CD8-positive, alpha-beta memory T cell (primary cell): Measurements from ENCODE around the gene PTEN. TPM values are rescaled to one million over a fixed set of nuclear protein-coding genes. Genes with fewer than 3 reads are reported as not detected.
A peak's percentile ranks its signal among the peaks of the same experiment; 100 is the strongest.

Experiments used
- CTCF ChIA-PET: fragments of 350-600 bp; sonication (Branson Sonifier 250); formaldehyde crosslinking; loops from one replicate; lab custom pipeline; 2021; ENCODE audit warnings: antibody characterized with exemption; lab: Charles Lee
- POLR2A ChIA-PET: fragments of 350-600 bp; sonication (Branson Sonifier 250); formaldehyde crosslinking; loops from one replicate; lab custom pipeline; 2021; ENCODE audit warnings: antibody characterized with exemption; lab: Charles Lee
- DNase-seq, 5 donors: peaks; one replicate each; pipeline versions ENCODE4 v3.0.0 to v3.0.0-alpha.2; 2020 to 2022; ENCODE audit warnings: mixed read lengths in 1 of 5
- H3K27ac ChIP-seq: one replicate; pipeline ENCODE4 v1.7.0; 2013; ENCODE audit warnings: low read depth, mild to moderate bottlenecking, low read length, moderate library complexity
- H3K27me3 ChIP-seq: 2 replicates; pipeline ENCODE4 v1.7.0; 2013; ENCODE audit warnings: low read length, mild to moderate bottlenecking; ENCODE audit not compliant: insufficient read depth, poor library complexity, severe bottlenecking
- H3K36me3 ChIP-seq: 2 replicates; pipeline ENCODE4 v1.7.0; 2013; ENCODE audit warnings: mild to moderate bottlenecking, low read length, moderate library complexity; ENCODE audit not compliant: insufficient read depth
- H3K4me1 ChIP-seq: 2 replicates; pipeline ENCODE4 v1.7.0; 2013; ENCODE audit warnings: mild to moderate bottlenecking, low read length, moderate library complexity; ENCODE audit not compliant: insufficient read depth
- H3K4me3 ChIP-seq: 2 replicates; pipeline ENCODE4 v1.7.0; 2013; ENCODE audit warnings: mild to moderate bottlenecking, low read length
- H3K9me3 ChIP-seq: 2 replicates; pipeline ENCODE4 v1.7.0; 2013; ENCODE audit warnings: mild to moderate bottlenecking, low read length
- H3K27ac Mint-ChIP-seq, 8 donors: one replicate each; pipeline ENCODE4 v1.8.0; 2020 to 2021; ENCODE audit warnings: mixed read lengths in 8 of 8, mild to moderate bottlenecking in 6 of 8, inconsistent platforms in 3 of 8, moderate library complexity in 3 of 8
- H3K27me3 Mint-ChIP-seq, 2 donors: one replicate each; pipeline ENCODE4 v1.8.0; 2020 to 2021; ENCODE audit warnings: mixed read lengths in 2 of 2, mild to moderate bottlenecking in 1 of 2, moderate library complexity in 1 of 2
- H3K36me3 Mint-ChIP-seq, 3 donors: one replicate each; pipeline ENCODE4 v1.8.0; 2020 to 2021; ENCODE audit warnings: mixed read lengths in 3 of 3, inconsistent platforms in 1 of 3, mild to moderate bottlenecking in 1 of 3
- H3K4me1 Mint-ChIP-seq, 3 donors: one replicate each; pipeline ENCODE4 v1.8.0; 2020 to 2021; ENCODE audit warnings: mixed read lengths in 3 of 3, inconsistent platforms in 1 of 3, mild to moderate bottlenecking in 1 of 3
- H3K4me3 Mint-ChIP-seq, 7 donors: one replicate each; pipeline ENCODE4 v1.8.0; 2020 to 2021; ENCODE audit warnings: mixed read lengths in 7 of 7, mild to moderate bottlenecking in 6 of 7, moderate library complexity in 4 of 7, inconsistent platforms in 2 of 7
- H3K9me3 Mint-ChIP-seq, 5 donors: one replicate each; pipeline ENCODE4 v1.8.0; 2020 to 2022; ENCODE audit warnings: mixed read lengths in 5 of 5, mild to moderate bottlenecking in 3 of 5, moderate library complexity in 2 of 5, inconsistent platforms in 1 of 5
- polyA plus RNA-seq: library from polyadenylated mRNA; unstranded; fragments of 300-500 nt; fragmentation: Illumina TruSeq; gene quantifications from one replicate; pipeline ENCODE4 v1.2.3, GENCODE V29; 2021
- total RNA-seq, 2 experiments: library from RNA; stranded (reverse); gene quantifications; one replicate each; pipeline ENCODE4 v1.2.3, GENCODE V29; 2021

PTEN gene
- total and polyA plus RNA-seq, 3 experiments from 2014 or later, result 29.1 to 50.6 (median 49.5) TPM

DNA sequence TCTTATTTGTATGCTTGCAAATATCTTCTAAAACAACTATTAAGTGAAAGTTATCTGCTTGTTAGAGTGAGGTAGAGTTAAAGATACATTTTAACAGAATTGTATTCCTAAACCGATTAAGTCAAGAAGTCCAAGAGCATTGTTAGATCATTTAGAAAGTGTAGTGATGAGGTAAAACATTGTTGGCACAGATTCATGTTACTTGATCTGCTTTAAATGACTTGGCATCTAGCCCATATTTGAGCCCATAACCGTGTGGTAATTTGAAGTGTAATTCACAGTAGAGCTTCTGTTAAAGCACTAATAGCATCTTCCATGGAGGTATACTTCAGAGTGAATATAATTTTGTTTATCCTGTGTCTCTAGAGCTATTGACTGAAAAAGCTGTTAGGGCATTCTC is 62.1 kb downstream of the PTEN start:
- Histone ChIP-seq H3K4me3 (no peak overlapping the region), H3K9me3 (no peaks in the 10 kb centered on the region), H3K4me1 (peaks cover 58% of the 10 kb centered on the region), H3K27me3 (no peaks in the 10 kb centered on the region), H3K36me3 (no peaks in the 10 kb centered on the region), H3K27ac (no peak overlapping the region)
- no peak for DNase-seq
- peaks cover 85 to 99% (median 96%) of the 10 kb centered on the region in 3 donors for H3K4me1 Mint-ChIP-seq
- H3K9me3 Mint-ChIP-seq, result peaks cover 0 to 2% (median 0%) of the 10 kb centered on the region in 5 donors
- POLR2A ChIA-PET, result no interaction called here
- peak overlapping the region in 1 of 8 donors; percentile 31 for H3K27ac Mint-ChIP-seq
- CTCF ChIA-PET, result no interaction called here
- no peaks in the 10 kb centered on the region for H3K27me3 Mint-ChIP-seq
- peak overlapping the region in 2 of 7 donors; percentile 2 to 3 for H3K4me3 Mint-ChIP-seq
- peaks cover 24 to 50% (median 39%) of the 10 kb centered on the region in 3 donors for H3K36me3 Mint-ChIP-seq

DNA sequence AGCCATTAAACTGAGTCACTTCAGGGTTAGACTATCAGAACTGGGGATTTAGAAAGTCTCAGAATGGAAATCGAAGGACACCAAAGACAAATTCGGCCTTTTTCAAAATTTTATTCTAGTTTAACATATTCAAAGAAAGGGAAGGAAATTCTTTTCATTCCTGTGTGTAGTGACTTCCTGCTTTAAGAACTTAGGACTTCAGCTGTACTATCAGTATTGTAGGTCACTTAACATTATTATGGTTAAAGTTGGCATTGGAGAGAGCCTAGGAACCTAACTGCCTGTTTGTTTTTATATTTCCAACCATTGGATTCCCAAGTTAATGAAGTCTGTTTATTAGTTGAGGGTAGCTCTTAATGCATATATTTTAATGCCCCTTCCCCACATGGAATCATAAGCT is 63.7 kb downstream of the PTEN start:
- H3K36me3 Mint-ChIP-seq, result peaks cover 23 to 53% (median 33%) of the 10 kb centered on the region in 3 donors
- Histone ChIP-seq H3K4me1 (peaks cover 58% of the 10 kb centered on the region), H3K4me3 (no peak overlapping the region), H3K9me3 (no peaks in the 10 kb centered on the region), H3K36me3 (no peaks in the 10 kb centered on the region), H3K27me3 (no peaks in the 10 kb centered on the region), H3K27ac (no peak overlapping the region)
- peaks cover 0 to under 1% (median 0%) of the 10 kb centered on the region in 5 donors for H3K9me3 Mint-ChIP-seq
- no peak for DNase-seq
- POLR2A ChIA-PET, result no interaction called here
- CTCF ChIA-PET, result no interaction called here
- peaks cover 90 to 100% (median 98%) of the 10 kb centered on the region in 3 donors for H3K4me1 Mint-ChIP-seq
- peaks cover 0 to 1% of the 10 kb centered on the region in 2 donors for H3K27me3 Mint-ChIP-seq
- no peak overlapping the region for H3K27ac Mint-ChIP-seq
- H3K4me3 Mint-ChIP-seq, result peak overlapping the region in 1 of 7 donors; percentile 28

DNA sequence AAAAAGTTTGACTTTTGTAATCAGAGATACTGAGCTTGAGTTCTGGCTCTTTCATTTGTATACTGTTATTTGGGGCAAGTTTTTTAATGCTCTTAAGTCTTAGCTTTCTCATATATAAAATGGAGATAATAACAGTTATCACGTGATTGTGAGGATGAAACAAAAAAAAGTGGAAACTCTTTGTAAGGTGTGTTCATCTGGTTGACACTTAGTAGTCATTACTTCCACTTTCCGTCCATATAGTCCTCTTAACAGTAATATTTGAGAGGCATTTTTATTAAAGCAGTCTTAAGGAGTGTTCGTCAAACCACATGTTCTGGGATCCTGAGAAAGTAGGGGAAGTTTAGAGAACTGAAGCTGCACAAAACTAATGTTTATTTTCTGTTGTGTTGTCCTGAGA is 65.6 kb downstream of the PTEN start:
- DNase-seq, result no peak
- no peaks in the 10 kb centered on the region for H3K9me3 ChIP-seq
- ChIA-PET POLR2A (no interaction called here), CTCF (no interaction called here)
- H3K27ac ChIP-seq, result no peak overlapping the region
- H3K36me3 ChIP-seq, result no peaks in the 10 kb centered on the region
- no peak overlapping the region for H3K4me3 Mint-ChIP-seq
- H3K4me1 ChIP-seq, result peaks cover 41% of the 10 kb centered on the region
- H3K4me3 ChIP-seq, result no peak overlapping the region
- H3K9me3 Mint-ChIP-seq, result no peaks in the 10 kb centered on the region
- H3K27me3 ChIP-seq, result no peaks in the 10 kb centered on the region
- H3K36me3 Mint-ChIP-seq, result peaks cover 8 to 51% (median 16%) of the 10 kb centered on the region in 3 donors
- H3K4me1 Mint-ChIP-seq, result peaks cover 77 to 94% (median 84%) of the 10 kb centered on the region in 3 donors
- H3K27me3 Mint-ChIP-seq, result peaks cover 0 to 1% of the 10 kb centered on the region in 2 donors
- peak overlapping the region in 1 of 8 donors; percentile 12 for H3K27ac Mint-ChIP-seq

DNA sequence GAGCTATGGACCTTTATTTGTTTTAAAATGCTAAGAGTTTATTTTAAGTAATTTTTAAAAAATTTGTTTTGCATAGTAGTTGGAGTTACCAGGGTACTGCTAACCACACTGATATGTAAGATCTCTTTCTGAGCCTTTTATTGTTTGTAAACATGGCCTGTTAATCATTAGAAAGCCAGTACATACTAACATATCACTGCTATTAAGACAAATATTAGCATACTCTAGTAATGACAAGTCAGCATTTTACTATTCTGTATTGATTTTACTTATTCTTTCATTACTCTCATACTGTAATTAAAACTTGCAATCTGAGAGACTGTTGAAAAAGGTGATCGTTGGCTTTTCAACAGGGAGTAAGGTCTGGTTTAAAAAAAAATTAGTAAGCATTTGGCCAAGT is 66.7 kb downstream of the PTEN start:
- Mint-ChIP-seq H3K27ac (no peak overlapping the region), H3K9me3 (no peaks in the 10 kb centered on the region), H3K4me1 (peaks cover 69 to 88% (median 76%) of the 10 kb centered on the region in 3 donors), H3K4me3 (no peak overlapping the region), H3K36me3 (peaks cover 12 to 51% (median 12%) of the 10 kb centered on the region in 3 donors), H3K27me3 (peaks cover 0 to 1% of the 10 kb centered on the region in 2 donors)
- DNase-seq, result no peak
- H3K9me3 ChIP-seq, result no peaks in the 10 kb centered on the region
- H3K4me3 ChIP-seq, result no peak overlapping the region
- peaks cover 5% of the 10 kb centered on the region for H3K36me3 ChIP-seq
- peaks cover 31% of the 10 kb centered on the region for H3K4me1 ChIP-seq
- no peaks in the 10 kb centered on the region for H3K27me3 ChIP-seq
- POLR2A ChIA-PET, result interaction anchor here (0.6 kb wide), 1 partner anchor 382 kb away, joined by 4 read pairs; no protein-coding TSS in a partner anchor
- CTCF ChIA-PET, result no interaction called here
- no peak overlapping the region for H3K27ac ChIP-seq

DNA sequence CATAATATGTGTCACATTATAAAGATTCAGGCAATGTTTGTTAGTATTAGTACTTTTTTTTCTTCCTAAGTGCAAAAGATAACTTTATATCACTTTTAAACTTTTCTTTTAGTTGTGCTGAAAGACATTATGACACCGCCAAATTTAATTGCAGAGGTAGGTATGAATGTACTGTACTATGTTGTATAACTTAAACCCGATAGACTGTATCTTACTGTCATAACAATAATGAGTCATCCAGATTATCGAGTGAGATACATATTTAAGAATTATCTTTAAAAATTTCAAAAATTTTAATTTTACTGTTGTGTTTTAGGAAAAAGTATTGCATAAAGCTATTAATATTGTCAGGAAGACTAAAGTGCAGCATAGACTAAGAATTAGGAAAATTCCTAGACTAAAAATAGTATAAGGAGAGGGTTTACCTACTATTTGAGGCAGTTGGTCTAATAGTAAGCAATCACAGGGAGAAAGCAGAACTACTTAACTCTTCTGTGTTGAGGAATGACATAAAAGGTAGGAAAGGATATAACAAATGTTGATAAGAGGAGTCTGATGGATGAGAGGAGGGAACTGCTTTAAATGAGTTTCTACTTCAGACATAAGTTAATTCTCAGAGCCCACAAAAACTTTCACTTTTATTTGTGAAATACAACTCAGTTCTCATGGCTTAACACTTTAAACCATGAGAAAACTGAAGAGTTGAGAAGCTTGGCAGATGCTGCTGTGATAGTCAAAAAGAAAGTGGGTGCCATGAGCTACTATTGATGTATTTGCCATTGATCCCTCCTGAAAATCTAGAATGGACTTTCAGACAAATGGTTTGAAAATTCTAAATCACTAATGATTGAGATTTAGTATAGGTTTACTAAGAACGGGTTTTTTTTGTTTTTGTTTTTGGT is 67.8 kb downstream of the PTEN start:
- Histone ChIP-seq H3K4me3 (no peak overlapping the region), H3K9me3 (no peaks in the 10 kb centered on the region), H3K27me3 (no peaks in the 10 kb centered on the region), H3K36me3 (peaks cover 5% of the 10 kb centered on the region), H3K4me1 (peaks cover 24% of the 10 kb centered on the region), H3K27ac (no peak overlapping the region)
- DNase-seq, result no peak
- ChIA-PET CTCF (no interaction called here), POLR2A (no interaction called here)
- Mint-ChIP-seq H3K27ac (peak overlapping the region in 4 of 8 donors; percentile 1 to 70 (median 61)), H3K4me1 (peaks cover 64 to 87% (median 76%) of the 10 kb centered on the region in 3 donors), H3K36me3 (peaks cover 11 to 53% (median 15%) of the 10 kb centered on the region in 3 donors), H3K4me3 (no peak overlapping the region), H3K27me3 (peaks cover 0 to 1% of the 10 kb centered on the region in 2 donors), H3K9me3 (no peaks in the 10 kb centered on the region)

DNA sequence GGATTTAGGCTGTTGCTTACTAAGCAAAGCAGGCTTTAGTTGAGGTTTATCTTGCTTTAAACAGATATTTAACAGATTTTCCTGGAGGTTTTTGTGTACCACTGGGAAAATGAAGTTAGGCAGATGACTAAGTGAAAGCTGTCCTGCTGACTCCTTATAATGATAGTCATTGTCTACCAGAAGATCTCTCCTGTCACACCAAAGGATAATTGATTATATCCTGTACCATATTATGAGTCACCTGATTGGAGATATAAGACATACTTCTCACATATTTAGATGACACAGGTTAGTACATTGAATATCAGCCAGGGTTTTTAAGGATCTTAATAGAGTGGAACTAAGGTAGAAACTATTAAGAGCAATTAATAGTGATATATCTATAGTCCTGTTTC is 68.4 kb downstream of the PTEN start:
- ChIA-PET POLR2A (no interaction called here), CTCF (no interaction called here)
- H3K4me1 Mint-ChIP-seq, result peaks cover 64 to 87% (median 76%) of the 10 kb centered on the region in 3 donors
- H3K27ac Mint-ChIP-seq, result peak overlapping the region in 1 of 8 donors; percentile 1
- Histone ChIP-seq H3K27me3 (no peaks in the 10 kb centered on the region), H3K4me1 (peaks cover 19% of the 10 kb centered on the region), H3K36me3 (peaks cover 5% of the 10 kb centered on the region), H3K27ac (no peak overlapping the region), H3K9me3 (no peaks in the 10 kb centered on the region), H3K4me3 (no peak overlapping the region)
- H3K4me3 Mint-ChIP-seq, result no peak overlapping the region
- peaks cover 0 to 1% of the 10 kb centered on the region in 2 donors for H3K27me3 Mint-ChIP-seq
- DNase-seq, result no peak
- H3K9me3 Mint-ChIP-seq, result no peaks in the 10 kb centered on the region
- H3K36me3 Mint-ChIP-seq, result peaks cover 4 to 53% (median 14%) of the 10 kb centered on the region in 3 donors

DNA sequence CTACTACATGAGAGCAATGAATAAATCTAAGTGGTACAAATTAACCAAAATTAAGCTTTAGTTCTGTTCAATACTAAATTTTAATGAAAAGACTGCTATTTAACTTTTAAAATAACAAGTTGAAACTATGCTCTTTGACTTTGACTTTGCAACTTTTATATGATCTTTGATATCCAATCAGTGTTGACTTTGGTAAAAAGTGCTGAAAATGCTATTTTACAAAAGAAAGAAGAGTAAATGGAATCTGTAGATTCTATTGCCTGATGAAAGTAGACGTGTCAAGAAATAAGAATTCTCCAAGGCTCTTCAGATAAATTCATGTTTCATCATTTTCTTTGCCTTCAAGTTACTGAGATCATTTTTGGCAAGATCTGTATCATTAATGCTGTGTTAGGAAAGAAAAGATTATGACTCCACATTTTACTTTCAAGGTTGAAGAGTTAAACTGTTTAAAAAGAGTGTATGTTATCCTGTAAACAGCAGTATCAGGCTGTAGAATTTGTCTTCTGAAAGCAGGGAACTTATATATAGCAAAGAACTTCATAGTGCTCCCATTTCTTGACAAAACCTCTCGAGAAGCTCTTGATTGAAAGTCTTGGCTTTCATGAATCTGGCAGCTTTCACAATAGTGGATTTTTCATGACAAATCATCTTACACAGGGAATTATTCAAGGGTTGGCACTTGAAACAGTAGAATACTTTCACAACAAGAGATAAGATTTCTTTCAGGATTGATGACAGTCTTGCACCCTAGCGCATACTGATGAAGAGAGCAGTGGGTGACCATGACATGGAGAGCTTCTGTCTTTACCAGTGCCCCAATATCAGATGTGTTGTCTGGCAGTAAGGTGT is 72.1 kb downstream of the PTEN start:
- H3K9me3 ChIP-seq, result no peaks in the 10 kb centered on the region
- Mint-ChIP-seq H3K27me3 (peaks cover 0 to 1% of the 10 kb centered on the region in 2 donors), H3K9me3 (no peaks in the 10 kb centered on the region), H3K36me3 (peaks cover 5 to 61% (median 20%) of the 10 kb centered on the region in 3 donors), H3K27ac (peak overlapping the region in 2 of 8 donors; percentile 17 to 45), H3K4me1 (peaks cover 40 to 71% (median 56%) of the 10 kb centered on the region in 3 donors), H3K4me3 (no peak overlapping the region)
- no peaks in the 10 kb centered on the region for H3K4me1 ChIP-seq
- H3K4me3 ChIP-seq, result no peak overlapping the region
- no peak for DNase-seq
- H3K27ac ChIP-seq, result no peak overlapping the region
- ChIA-PET CTCF (interaction anchor here (1.1 to 1.5 kb wide), 2 partner anchors 81 to 156 kb away, joined by 3 read pairs; no protein-coding TSS in a partner anchor), POLR2A (interaction anchor here (0.7 kb wide), 1 partner anchor 74 kb away, joined by 3 read pairs; no protein-coding TSS in a partner anchor)
- H3K27me3 ChIP-seq, result no peaks in the 10 kb centered on the region
- H3K36me3 ChIP-seq, result peaks cover 10% of the 10 kb centered on the region
